GM19099 (cell line): ENCODE data around the gene COL7A1.
A peak's percentile ranks its signal among the peaks of the same experiment; 100 is the strongest.

ENCODE experiments used
- POLR2A ChIP-seq: IDR thresholded peaks from 3 replicates; pipeline ENCODE4 v1.6.1; 2011; ENCODE audit warnings: low read depth; ENCODE audit not compliant: insufficient read length; ENCODE audit errors: extremely low read depth

COL7A1 gene

DNA sequence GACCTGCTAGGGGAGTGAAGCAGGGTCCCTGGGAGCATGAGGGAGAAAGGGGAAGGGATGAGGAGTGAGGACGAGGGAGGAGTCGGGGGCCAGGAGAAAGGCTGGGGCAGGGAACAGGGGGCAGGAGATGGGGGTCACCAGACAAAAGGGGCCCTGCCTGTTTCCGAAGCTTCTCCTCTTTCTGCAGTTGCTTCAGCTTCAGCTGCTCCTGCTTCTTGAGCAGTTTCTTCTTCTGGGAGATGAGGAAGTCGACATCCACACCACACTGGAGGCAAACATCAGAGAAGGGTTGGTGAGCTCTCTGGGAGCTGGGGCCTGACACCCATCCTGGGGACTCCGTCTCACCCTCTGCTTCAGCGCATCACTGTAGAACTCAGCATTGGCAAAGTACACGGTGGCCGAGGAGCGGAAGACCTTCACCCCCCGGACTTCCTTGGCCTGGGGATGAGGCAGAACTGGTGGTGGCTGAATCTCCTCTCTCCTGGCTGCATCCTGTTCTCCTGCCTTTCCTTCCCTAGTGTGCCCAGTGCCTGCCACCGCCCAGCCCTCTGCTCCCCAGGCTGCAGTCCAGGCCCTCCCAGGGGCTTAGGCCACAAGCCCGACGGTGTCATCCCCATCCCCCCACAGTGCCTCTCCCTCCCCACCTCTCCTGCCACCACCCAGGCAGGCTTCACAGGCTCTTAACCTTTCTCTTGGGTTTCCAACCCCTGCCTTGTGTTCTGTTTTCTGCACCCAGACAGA is 33.3 kb upstream of the COL7A1 start:
- no peak for TF ChIP-seq POLR2A

DNA sequence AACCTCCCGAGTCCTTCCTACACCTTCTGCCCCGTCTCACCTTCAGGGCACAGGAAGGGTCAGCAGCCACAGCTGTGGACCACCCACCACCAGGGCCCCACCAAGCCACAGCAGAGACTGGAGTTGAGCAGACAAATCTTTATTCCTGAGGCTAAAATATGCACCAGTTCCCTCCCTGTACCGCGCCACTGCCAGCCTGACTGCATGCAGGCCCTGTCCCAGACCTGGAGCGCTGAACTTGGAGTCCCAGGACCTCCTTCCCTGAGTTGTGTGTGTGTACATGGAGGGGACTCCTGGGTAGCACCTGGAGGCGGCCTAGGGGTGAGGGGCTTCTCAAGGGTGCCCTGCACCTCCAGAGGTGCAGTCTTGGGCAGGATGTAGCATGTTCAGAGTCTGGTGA is 30.5 kb upstream of the COL7A1 start:
- TF ChIP-seq POLR2A = no peak

DNA sequence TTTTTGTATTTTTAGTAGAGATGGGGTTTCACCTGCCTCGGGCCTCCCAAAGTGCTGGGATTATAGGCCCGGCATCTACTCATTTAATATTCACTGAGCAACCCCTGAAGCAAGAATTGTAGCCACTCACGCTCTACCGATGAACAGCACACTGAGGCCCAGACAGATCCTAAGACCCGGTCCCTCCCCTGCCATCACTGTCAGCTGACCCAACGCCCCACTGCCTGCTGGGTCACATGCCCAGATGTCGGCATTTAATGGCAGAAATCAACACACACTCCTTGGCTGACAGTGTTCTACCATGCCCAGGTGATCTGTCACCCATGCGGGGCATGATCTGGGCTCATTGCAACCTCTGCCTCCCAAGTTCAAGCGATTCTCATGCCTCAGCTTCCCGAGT is 29.6 kb upstream of the COL7A1 start:
- no peak for TF ChIP-seq POLR2A

DNA sequence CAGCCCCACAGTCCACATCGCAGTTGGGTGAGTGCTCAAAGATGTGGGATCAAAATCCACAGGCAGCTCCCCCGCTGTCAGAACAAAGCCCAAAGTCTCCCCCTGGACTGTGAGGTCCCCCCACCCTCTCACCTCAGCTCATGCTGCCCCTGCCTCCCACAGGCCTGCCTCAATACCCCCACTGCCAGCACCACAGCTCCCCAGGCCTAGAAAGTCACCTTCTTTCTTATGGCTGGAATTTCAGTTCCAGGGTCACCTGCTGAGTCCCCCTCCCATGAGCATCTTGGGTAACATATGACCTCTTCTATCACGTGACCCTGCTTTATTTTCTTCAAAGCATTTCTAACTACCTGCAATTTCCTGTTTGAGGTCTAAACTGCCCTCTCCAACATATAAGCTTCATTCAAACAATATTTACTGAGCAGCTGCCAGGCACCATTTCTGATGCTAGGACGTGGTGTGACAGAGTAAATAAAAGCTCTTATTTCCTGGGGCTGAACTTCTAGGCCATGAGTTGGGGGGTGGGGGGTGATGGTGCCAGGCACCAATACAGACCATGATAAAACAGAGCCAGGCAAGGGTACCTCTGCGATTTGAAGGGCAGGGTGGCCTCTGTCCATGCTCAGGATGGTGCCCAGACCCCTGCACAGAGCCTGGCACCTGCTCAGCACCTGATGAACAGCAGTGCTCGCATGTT is 28.9 kb upstream of the COL7A1 start:
- no peak for TF ChIP-seq POLR2A

DNA sequence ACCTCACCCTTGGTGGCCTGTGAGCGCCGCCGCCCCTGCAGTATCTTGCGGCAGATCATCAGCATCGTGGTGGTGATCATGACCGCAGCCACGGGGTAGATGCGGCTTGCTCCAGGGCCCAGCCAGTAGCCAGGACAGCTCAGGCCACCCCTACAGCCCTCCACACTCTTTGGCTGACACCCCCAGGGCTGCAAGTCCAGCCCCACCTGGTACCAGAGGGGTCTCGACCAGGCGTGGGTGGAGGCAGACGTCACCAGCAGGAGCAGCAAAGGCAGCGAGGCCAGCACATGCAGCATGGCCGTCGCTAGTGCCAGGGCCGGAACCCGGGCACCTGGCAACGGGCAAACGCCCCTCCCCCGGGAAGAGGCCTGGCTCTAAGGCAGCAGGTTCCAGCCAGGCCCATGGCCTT is 26.3 kb upstream of the COL7A1 start, which contains the start of gene TMEM89:
TSS of gene TMEM89 (minus strand) at position 309 of the 409 bp plus-strand sequence. CDS start at position 296, 13 bp downstream.
- TF ChIP-seq POLR2A = no peak

DNA sequence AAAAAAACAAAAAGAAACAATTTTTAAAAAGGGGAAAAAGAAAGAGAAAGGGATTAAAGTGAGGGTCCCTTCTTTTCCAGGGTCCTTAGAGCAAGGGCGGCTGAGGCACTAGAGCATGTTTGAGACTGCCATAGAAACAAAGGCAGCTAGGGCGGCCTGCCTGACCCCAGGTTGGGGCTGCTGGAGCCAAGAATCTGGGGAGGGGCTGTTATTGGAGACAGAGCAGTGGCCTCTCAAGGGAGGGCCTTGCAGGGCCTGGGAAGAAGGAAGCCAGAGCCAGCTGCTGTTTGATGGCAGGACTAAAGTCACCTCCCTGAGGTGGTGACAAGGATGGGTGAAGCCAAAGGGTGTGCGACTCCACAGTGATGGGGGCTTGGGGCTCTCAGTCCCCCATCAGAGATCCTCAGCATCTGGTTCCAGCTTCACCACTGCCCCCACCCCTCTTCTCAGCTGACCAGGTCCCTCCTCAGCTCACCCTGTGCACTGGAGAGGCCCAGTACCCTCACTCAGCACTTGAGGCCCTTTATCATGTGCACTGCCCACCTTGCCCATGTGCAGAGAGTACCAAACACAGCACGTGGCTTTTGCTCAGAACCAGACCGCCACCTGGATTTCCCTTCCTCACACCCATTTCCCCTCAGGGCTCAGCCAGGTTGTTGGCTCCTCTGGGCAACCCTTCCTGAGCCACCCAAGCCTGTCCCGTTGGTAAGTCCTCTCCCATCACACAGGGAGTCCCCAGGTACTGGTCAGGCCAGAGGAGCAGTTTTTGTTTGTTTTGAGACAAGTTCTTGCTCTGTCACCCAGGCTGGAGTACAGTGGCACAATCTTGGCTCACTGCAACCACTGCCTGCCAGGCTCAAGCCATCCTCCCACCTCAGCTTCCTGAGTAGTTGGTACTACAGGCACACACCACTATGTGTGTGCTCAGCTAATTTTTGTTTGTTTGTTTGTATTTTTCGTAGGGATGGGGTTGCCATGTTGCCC is 24.7 kb upstream of the COL7A1 start:
- no peak for TF ChIP-seq POLR2A

DNA sequence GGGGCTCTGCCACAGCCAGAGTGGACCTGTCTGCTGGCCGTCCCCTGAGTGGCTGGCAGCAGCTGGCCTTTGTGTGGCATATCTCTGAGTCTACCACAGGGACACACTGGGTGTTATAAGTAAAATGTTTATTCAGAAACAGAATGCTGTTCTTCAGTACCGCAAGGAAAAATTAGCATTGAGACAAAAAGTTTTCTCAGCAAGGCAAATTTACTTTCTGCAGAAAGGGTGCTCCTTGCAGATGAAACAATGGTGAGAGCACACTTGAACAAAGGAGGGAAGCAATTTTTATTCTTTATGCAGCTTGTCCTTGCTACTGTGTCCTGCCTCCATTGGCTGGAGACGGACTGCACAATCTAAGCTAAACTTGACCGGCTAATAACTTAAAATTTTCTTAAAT is 22.4 kb upstream of the COL7A1 start:
- TF ChIP-seq POLR2A = no peak

DNA sequence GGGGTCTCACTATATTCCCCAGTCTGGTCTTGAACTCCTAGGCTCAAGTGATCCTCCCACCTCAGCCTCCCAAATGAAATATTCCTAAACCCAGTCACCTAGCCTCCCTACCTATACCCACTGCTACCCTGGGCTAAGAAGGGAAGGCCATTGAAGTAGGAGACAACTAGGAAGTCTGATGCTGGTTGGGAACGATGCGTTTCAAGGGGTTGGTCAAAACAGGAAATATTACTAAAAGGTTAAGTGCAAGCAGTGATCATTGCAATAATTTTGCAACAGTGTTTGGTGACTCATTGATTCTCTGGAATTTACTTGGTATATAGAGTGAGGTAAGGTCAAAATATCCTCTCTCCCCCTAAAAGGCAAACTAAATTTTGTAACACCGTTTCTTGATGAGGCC is 18.9 kb upstream of the COL7A1 start:
- TF ChIP-seq POLR2A = no peak

DNA sequence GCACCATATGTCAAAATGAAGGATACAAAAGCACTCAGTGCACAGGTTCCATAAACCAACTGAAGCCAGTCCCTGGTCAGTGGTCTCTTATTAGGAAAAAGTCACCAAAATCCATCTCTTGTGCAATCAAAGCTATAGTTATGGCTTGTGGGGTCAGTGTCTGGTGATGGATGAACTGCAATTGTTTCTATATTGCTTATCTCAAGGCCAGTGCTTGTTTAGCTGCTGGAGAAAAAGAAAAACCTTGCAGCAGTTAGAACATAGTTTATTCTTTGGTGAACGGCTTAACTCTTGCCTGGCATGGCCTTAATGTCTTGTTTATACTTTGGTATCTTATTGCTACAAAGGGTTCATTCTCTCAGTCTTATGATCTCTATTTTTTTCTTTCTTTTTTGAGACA is 17.2 kb upstream of the COL7A1 start:
- TF ChIP-seq POLR2A = no peak

DNA sequence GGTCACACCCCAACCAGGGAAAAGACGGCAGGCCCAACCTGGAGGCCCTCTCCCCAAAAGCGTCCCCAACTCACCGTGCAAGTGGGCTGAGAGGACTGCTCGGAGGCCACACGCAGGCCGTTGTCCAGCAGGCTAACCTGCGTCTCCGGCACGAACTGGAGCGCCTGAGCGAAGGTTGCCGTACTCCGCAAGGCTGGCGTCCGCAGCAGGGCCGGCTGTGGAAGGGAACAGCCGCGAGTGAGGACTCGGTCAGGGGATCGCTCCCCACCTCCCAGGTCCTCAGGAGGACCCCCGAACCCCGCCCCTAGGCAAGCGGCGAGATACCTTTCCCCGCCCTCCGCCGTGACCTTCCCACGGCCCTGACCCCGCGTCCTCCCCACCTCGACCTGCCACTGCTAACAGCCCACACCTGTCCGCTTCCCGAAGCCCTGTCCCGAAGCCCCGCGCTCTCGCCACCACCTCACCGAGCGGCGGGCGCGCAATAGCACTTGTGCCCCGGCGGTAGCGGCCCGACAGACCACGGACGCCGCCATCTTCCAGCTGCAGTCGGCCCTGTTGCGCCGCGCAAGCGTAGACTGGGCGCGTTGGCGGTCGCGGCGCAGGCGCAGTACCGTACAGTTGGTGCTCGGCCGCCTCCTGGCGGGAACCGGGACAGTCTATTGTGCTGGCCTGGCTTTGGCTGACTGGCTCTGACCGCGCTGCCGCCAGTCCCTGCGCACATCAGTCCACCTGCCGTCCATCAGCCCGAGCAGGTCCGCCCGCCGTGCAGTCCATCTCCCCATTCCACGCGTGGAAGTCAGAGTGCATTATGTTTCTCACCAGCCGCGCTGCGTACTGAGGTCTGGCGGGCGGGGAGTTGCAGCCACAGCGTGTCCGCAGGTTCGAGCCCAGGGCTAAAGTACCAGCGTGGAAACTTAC is 14.2 kb upstream of the COL7A1 start, which contains the start of gene UQCRC1:
TSS of gene UQCRC1 (minus strand) at position 559 of the 918 bp plus-strand sequence. CDS start at position 533, 26 bp downstream.
- TF ChIP-seq POLR2A = peak; percentile 96

DNA sequence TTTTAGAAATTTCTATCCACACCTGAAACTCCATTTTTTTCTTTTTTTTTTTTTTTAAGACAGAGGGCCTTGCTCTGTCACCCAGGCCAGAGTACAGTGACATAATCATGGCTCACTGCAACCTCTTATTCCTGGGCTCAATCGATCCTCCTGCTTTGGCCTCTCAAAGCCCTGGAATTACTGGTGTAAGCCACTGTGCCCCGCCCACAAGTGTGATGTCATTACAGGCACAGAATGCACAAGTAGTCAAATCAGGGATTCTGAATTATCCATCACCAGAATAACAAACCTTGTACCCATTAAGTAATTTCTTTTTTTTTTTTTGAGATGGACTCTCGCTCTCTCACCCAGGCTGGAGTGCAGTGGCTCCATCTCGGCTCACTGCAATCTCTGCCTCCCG is 12.4 kb upstream of the COL7A1 start:
- no peak for TF ChIP-seq POLR2A

DNA sequence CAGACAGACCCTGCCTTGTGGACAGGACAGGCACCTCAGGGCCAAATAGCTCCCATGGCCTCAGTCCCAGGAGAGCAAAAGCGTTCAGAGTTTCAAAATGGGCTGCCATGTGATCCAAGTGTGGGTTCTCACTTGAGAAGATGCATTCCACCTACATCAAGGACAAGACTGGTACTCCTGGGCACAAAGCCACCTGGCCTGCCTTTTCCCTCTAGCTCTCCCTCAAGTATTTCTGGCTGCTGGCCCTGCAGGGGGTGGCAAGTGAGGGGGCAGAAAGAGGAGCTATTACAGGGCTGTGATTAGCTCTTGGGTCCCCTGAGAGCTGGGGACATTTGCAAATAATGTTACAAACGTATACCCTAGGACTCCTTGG is 6.5 kb upstream of the COL7A1 start:
- no peak for TF ChIP-seq POLR2A

DNA sequence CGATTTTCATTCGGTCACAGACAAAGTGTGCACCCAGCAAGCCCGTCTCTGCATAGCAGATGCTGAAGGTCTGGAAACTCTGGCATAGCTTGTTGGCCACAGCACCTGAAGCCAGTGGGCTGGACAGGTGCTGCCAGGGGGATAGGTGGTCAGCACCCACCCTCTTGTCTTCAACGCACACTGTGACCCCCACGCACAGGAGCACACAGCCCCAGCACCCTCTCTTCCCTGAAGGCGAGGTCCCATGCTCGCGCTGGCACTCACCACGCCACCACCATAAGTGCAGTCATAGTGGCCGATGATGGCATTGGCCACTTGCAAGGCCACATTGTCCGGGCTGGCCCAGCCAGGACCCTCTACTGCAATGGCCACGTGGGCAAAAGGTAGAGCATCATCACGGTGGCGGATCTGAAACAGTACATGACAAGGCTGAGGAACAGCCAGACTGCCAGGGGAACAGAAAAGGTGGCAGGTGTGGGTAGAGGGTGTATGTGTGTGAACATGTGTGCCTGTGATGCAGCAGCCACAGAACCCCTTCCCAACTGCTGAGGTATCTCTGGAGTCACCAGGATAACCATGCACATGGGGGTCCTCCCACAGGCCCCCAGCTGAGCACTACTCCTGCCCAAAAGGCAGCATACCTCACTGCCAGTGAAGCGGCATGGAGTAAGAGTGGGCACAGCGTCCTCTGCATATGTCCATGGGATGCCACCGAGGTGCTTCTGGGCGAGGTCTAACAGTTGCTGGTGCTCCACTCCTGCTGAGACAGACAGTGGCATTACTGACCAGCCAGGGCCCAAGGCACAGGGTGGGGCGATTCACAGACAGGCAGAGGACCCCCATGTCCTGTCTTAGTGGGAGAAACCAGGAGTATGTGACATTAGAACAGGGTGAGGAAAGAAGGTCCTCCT is 5.8 kb upstream of the COL7A1 start:
- no peak for TF ChIP-seq POLR2A
